ENCODE results near the gene CCNQ.

Gene CCNQ

DNA sequence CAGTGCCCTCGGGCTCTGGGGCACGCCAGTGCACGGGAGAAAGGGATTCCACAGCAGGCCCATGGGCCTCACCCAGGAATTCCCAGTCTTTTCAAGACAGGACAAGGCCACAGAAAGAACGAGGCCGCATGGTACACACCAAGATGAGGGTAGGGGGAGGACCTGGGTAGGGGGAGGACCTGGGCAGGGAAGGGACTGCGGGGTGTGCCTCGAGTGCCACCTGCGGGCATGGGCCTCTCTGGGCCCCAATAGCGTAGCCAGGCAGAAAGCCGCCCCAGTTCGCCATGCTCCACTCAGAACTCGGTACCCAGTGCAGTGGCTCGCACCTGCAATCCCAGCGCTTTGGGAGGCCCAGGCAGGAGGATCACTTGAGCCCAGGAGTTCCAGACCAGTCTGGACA, 34.1 kb upstream of the CCNQ start:
- H3K4me3 ChIP-seq (replicated peaks; ENCODE audit: insufficient read depth, low read length), result no peak overlapping the region
- no peak for DNase-seq (ENCODE audit: low read depth in 1 of 2, low spot score in 1 of 2)
- H3K27ac ChIP-seq (replicated peaks), result no peak overlapping the region
- TF ChIP-seq SPI1 (IDR thresholded peaks at IDR 0.05; ENCODE audit: borderline replicate concordance, low read depth), result no peak
- TF ChIP-seq GABPA (IDR thresholded peaks at IDR 0.05; ENCODE audit: low read depth), result no peak
- TF ChIP-seq POLR2AphosphoS5 (IDR thresholded peaks at IDR 0.05; ENCODE audit: low read depth), result no peak
- TF ChIP-seq, protein P1, sequence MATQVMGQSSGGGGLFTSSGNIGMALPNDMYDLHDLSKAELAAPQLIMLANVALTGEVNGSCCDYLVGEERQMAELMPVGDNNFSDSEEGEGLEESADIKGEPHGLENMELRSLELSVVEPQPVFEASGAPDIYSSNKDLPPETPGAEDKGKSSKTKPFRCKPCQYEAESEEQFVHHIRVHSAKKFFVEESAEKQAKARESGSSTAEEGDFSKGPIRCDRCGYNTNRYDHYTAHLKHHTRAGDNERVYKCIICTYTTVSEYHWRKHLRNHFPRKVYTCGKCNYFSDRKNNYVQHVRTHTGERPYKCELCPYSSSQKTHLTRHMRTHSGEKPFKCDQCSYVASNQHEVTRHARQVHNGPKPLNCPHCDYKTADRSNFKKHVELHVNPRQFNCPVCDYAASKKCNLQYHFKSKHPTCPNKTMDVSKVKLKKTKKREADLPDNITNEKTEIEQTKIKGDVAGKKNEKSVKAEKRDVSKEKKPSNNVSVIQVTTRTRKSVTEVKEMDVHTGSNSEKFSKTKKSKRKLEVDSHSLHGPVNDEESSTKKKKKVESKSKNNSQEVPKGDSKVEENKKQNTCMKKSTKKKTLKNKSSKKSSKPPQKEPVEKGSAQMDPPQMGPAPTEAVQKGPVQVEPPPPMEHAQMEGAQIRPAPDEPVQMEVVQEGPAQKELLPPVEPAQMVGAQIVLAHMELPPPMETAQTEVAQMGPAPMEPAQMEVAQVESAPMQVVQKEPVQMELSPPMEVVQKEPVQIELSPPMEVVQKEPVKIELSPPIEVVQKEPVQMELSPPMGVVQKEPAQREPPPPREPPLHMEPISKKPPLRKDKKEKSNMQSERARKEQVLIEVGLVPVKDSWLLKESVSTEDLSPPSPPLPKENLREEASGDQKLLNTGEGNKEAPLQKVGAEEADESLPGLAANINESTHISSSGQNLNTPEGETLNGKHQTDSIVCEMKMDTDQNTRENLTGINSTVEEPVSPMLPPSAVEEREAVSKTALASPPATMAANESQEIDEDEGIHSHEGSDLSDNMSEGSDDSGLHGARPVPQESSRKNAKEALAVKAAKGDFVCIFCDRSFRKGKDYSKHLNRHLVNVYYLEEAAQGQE (IDR thresholded peaks at IDR 0.05; ENCODE audit: insufficient replicate concordance, low read depth), result no peak
- TF ChIP-seq, protein P2, sequence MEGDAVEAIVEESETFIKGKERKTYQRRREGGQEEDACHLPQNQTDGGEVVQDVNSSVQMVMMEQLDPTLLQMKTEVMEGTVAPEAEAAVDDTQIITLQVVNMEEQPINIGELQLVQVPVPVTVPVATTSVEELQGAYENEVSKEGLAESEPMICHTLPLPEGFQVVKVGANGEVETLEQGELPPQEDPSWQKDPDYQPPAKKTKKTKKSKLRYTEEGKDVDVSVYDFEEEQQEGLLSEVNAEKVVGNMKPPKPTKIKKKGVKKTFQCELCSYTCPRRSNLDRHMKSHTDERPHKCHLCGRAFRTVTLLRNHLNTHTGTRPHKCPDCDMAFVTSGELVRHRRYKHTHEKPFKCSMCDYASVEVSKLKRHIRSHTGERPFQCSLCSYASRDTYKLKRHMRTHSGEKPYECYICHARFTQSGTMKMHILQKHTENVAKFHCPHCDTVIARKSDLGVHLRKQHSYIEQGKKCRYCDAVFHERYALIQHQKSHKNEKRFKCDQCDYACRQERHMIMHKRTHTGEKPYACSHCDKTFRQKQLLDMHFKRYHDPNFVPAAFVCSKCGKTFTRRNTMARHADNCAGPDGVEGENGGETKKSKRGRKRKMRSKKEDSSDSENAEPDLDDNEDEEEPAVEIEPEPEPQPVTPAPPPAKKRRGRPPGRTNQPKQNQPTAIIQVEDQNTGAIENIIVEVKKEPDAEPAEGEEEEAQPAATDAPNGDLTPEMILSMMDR (IDR thresholded peaks at IDR 0.05; ENCODE audit: insufficient read depth, low read length), result no peak
- H3K27me3 ChIP-seq (ENCODE audit: insufficient read depth, poor library complexity, severe bottlenecking), result no peaks in the 10 kb centered on the region

DNA sequence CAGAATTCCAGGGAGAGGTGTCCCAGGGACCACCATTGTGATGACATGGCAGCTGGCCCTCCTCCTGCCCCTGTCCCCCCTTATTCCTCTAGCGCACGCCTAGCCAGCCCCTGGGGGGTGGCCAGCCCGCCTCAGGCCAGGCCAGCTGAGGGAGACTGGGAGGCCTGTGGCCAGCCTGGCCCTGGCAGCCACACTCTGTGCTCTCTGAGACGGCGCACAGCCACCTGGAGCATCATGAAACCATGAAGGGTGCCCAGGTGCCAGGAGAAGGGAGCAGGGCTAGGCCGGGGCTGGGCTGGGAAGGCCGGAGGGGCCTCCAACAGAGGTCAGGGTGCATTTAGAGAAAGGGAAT, 33.6 kb upstream of the CCNQ start:
- TF ChIP-seq GABPA (IDR thresholded peaks at IDR 0.05; ENCODE audit: low read depth) (no peak), POLR2AphosphoS5 (IDR thresholded peaks at IDR 0.05; ENCODE audit: low read depth) (no peak), SPI1 (IDR thresholded peaks at IDR 0.05; ENCODE audit: borderline replicate concordance, low read depth) (no peak)
- TF ChIP-seq, protein P1 (IDR thresholded peaks at IDR 0.05; ENCODE audit: insufficient replicate concordance, low read depth), result no peak
- TF ChIP-seq, protein P2 (IDR thresholded peaks at IDR 0.05; ENCODE audit: insufficient read depth, low read length), result no peak
- DNase-seq (ENCODE audit: low read depth in 1 of 2, low spot score in 1 of 2), result no peak
- H3K27me3 ChIP-seq (ENCODE audit: insufficient read depth, poor library complexity, severe bottlenecking), result no peaks in the 10 kb centered on the region
- H3K4me3 ChIP-seq (replicated peaks; ENCODE audit: insufficient read depth, low read length), result no peak overlapping the region
- no peak overlapping the region for H3K27ac ChIP-seq (replicated peaks)

DNA sequence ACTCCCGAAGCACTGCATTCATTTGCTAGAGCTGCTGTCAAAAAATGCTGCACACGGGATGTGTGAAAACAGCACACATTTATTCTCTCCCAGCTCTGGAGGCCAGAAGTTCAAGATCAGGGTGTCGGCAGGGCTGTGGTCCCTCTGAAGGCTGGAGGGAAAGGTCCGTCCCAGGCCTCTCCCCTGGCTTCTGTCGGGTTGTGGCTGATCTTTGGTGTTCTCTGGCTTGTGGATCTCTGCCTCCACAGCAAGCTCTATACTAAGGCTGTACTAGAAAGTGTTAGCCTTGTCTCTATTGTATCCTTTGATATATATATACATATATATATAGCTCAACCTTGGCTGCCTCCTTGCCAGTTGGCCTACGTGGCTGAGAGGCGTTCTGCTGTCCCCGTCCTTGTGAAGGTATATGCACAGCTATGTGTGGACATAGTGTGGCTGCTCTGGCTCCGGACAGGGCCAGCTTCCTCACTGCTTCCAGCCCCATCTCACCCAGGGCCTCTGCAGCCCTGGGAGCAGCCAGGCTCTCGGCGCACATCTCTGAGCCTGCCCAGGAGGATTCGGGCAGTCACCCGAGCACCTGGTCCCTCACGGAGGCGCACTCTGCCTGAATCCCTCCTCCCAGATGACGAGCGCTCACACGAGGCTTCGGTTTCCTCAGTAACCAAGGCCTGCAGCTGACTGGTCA, 33.1 kb upstream of the CCNQ start:
- no peak for DNase-seq (ENCODE audit: low read depth in 1 of 2, low spot score in 1 of 2)
- no peaks in the 10 kb centered on the region for H3K27me3 ChIP-seq (ENCODE audit: insufficient read depth, poor library complexity, severe bottlenecking)
- no peak overlapping the region for H3K27ac ChIP-seq (replicated peaks)
- TF ChIP-seq GABPA (IDR thresholded peaks at IDR 0.05; ENCODE audit: low read depth) (no peak), POLR2AphosphoS5 (IDR thresholded peaks at IDR 0.05; ENCODE audit: low read depth) (no peak), SPI1 (IDR thresholded peaks at IDR 0.05; ENCODE audit: borderline replicate concordance, low read depth) (no peak)
- TF ChIP-seq, protein P2 (IDR thresholded peaks at IDR 0.05; ENCODE audit: insufficient read depth, low read length), result no peak
- TF ChIP-seq, protein P1 (IDR thresholded peaks at IDR 0.05; ENCODE audit: insufficient replicate concordance, low read depth), result no peak
- no peak overlapping the region for H3K4me3 ChIP-seq (replicated peaks; ENCODE audit: insufficient read depth, low read length)
